BLaER1 (cell line): ENCODE results near the gene NBPF6.
"Not testable (repeated sequence)": the region's sequence is repeated elsewhere in the genome, so short reads cannot be mapped to it uniquely, and the experiment has no call there.

Experiments
- H3K27ac ChIP-seq: shearing (Covaris generic); formaldehyde crosslinking; 2 replicates; pipeline ENCODE4 v1.8.1; 2022
- H3K27me3 ChIP-seq: shearing (Covaris generic); formaldehyde crosslinking; 2 replicates; pipeline ENCODE4 v1.8.1; 2022
- H3K36me3 ChIP-seq: shearing (Covaris generic); formaldehyde crosslinking; 2 replicates; pipeline ENCODE4 v1.8.1; 2022
- H3K4me1 ChIP-seq: shearing (Covaris generic); formaldehyde crosslinking; 2 replicates; pipeline ENCODE4 v1.8.1; 2022
- H3K4me2 ChIP-seq: shearing (Covaris generic); formaldehyde crosslinking; 2 replicates; pipeline ENCODE4 v1.8.1; 2022
- H3K4me3 ChIP-seq: shearing (Covaris generic); formaldehyde crosslinking; 2 replicates; pipeline ENCODE4 v1.8.1; 2022
- H3K9ac ChIP-seq: shearing (Covaris generic); formaldehyde crosslinking; 2 replicates; pipeline ENCODE4 v1.8.1; 2022
- H3K9me3 ChIP-seq: shearing (Covaris generic); formaldehyde crosslinking; 2 replicates; pipeline ENCODE4 v1.8.1; 2022
- H4K20me1 ChIP-seq: shearing (Covaris generic); formaldehyde crosslinking; 2 replicates; pipeline ENCODE4 v1.8.1; 2022
- Cebpa-rat ChIP-seq: shearing (Covaris generic); IDR thresholded peaks from 2 replicates; pipeline ENCODE4 v1.8.1; 2022

NBPF6 gene

GRCh38 chr1:108470750-108471149, 20.6 kb downstream of the NBPF6 start:
- not testable (repeated sequence) for H4K20me1 ChIP-seq, H3K36me3 ChIP-seq, H3K27ac ChIP-seq, H3K9ac ChIP-seq, H3K4me3 ChIP-seq, H3K4me2 ChIP-seq, H3K27me3 ChIP-seq, H3K9me3 ChIP-seq, H3K4me1 ChIP-seq

- H3K9ac ChIP-seq, H3K27me3 ChIP-seq, H3K36me3 ChIP-seq, H3K4me1 ChIP-seq, H4K20me1 ChIP-seq, H3K4me3 ChIP-seq, H3K27ac ChIP-seq, H3K4me2 ChIP-seq: not testable (repeated sequence)
- peaks cover 14% of the 10 kb centered on the region for H3K9me3 ChIP-seq
Observed at GRCh38 chr1:108474516-108474915, 24.4 kb downstream of the NBPF6 start.

- H3K9ac ChIP-seq: no peak overlapping the region
- H4K20me1 ChIP-seq: no peaks in the 10 kb centered on the region
- TF ChIP-seq Cebpa-rat: no peak
- peaks cover 20% of the 10 kb centered on the region for H3K9me3 ChIP-seq
- H3K27ac ChIP-seq: no peak overlapping the region
- no peak overlapping the region for H3K4me2 ChIP-seq
- no peaks in the 10 kb centered on the region for H3K36me3 ChIP-seq
- no peak overlapping the region for H3K4me3 ChIP-seq
- H3K4me1 ChIP-seq: no peaks in the 10 kb centered on the region
- no peaks in the 10 kb centered on the region for H3K27me3 ChIP-seq
Observed at GRCh38 chr1:108478429-108479015, 28.4 kb downstream of the NBPF6 start.

GRCh38 chr1:108482708-108483107, 32.6 kb downstream of the NBPF6 start:
- no peak overlapping the region for H3K27ac ChIP-seq
- H3K9ac ChIP-seq: no peak overlapping the region
- no peak overlapping the region for H3K4me2 ChIP-seq
- H3K9me3 ChIP-seq: peaks cover 38% of the 10 kb centered on the region
- no peaks in the 10 kb centered on the region for H4K20me1 ChIP-seq
- H3K27me3 ChIP-seq: no peaks in the 10 kb centered on the region
- no peaks in the 10 kb centered on the region for H3K4me1 ChIP-seq
- no peak for TF ChIP-seq Cebpa-rat
- no peaks in the 10 kb centered on the region for H3K36me3 ChIP-seq
- H3K4me3 ChIP-seq: no peak overlapping the region

- not testable (repeated sequence) for H3K9ac ChIP-seq, H4K20me1 ChIP-seq, H3K27me3 ChIP-seq
Observed at GRCh38 chr1:108485990-108486389, 35.8 kb downstream of the NBPF6 start.

GRCh38 chr1:108486707-108487106, 36.6 kb downstream of the NBPF6 start:
- not testable (repeated sequence) for H3K9ac ChIP-seq, H4K20me1 ChIP-seq, H3K4me2 ChIP-seq, H3K27ac ChIP-seq, H3K4me1 ChIP-seq, H3K36me3 ChIP-seq, H3K4me3 ChIP-seq, H3K27me3 ChIP-seq
- H3K9me3 ChIP-seq: peaks cover 22% of the 10 kb centered on the region

More at GRCh38 chr1:108485990-108486389, 35.8 kb downstream of the NBPF6 start:
- H3K9me3 ChIP-seq: peaks cover 22% of the 10 kb centered on the region
- not testable (repeated sequence) for H3K4me2 ChIP-seq, H3K27ac ChIP-seq, H3K4me3 ChIP-seq, H3K4me1 ChIP-seq, H3K36me3 ChIP-seq

- H3K9me3 ChIP-seq, H3K4me2 ChIP-seq, H3K9ac ChIP-seq, H4K20me1 ChIP-seq, H3K27ac ChIP-seq, H3K36me3 ChIP-seq, H3K4me1 ChIP-seq, H3K4me3 ChIP-seq, H3K27me3 ChIP-seq: not testable (repeated sequence)
Observed at GRCh38 chr1:108495008-108495407, 44.9 kb downstream of the NBPF6 start.

- not testable (repeated sequence) for H3K36me3 ChIP-seq, H3K27ac ChIP-seq, H3K9ac ChIP-seq, H3K4me1 ChIP-seq, H4K20me1 ChIP-seq, H3K9me3 ChIP-seq, H3K4me3 ChIP-seq, H3K27me3 ChIP-seq, H3K4me2 ChIP-seq
Observed at GRCh38 chr1:108496856-108497255, 46.7 kb downstream of the NBPF6 start.

GRCh38 chr1:108502138-108502537, 52.0 kb downstream of the NBPF6 start:
- no peak for TF ChIP-seq Cebpa-rat

GRCh38 chr1:108502624-108503023, 52.5 kb downstream of the NBPF6 start:
- H3K27ac ChIP-seq: no peak overlapping the region
- no peaks in the 10 kb centered on the region for H3K9me3 ChIP-seq
- H3K4me1 ChIP-seq: peaks cover 14% of the 10 kb centered on the region
- H3K27me3 ChIP-seq: no peaks in the 10 kb centered on the region
- no peaks in the 10 kb centered on the region for H4K20me1 ChIP-seq
- H3K4me2 ChIP-seq: no peak overlapping the region
- H3K9ac ChIP-seq: no peak overlapping the region
- no peak overlapping the region for H3K4me3 ChIP-seq
- TF ChIP-seq Cebpa-rat: no peak
- H3K36me3 ChIP-seq: no peaks in the 10 kb centered on the region

More at GRCh38 chr1:108502138-108502537, 52.0 kb downstream of the NBPF6 start:
- Histone ChIP-seq H3K36me3 (no peaks in the 10 kb centered on the region), H3K27me3 (no peaks in the 10 kb centered on the region), H3K4me1 (peaks cover 14% of the 10 kb centered on the region), H3K9ac (no peak overlapping the region), H3K4me3 (no peak overlapping the region), H3K9me3 (no peaks in the 10 kb centered on the region), H4K20me1 (no peaks in the 10 kb centered on the region), H3K4me2 (no peak overlapping the region), H3K27ac (no peak overlapping the region)

- no peaks in the 10 kb centered on the region for H3K9me3 ChIP-seq
- H3K4me1 ChIP-seq: peaks cover 14% of the 10 kb centered on the region
- no peak overlapping the region for H3K4me3 ChIP-seq
- H4K20me1 ChIP-seq: no peaks in the 10 kb centered on the region
- H3K4me2 ChIP-seq: no peak overlapping the region
- H3K9ac ChIP-seq: no peak overlapping the region
- H3K36me3 ChIP-seq: no peaks in the 10 kb centered on the region
- H3K27me3 ChIP-seq: no peaks in the 10 kb centered on the region
- H3K27ac ChIP-seq: no peak overlapping the region
- no peak for TF ChIP-seq Cebpa-rat
Observed at GRCh38 chr1:108503062-108503733, 53.1 kb downstream of the NBPF6 start.
